Pancreas (tissue), 10 donors: ENCODE results near the gene ASB6. TPM values are rescaled to one million over a fixed set of nuclear protein-coding genes. Genes with fewer than 3 reads are reported as not detected.

Experiments
- ATAC-seq, 4 donors: fragments of 200-7000 bp; cut with Tn5 transposase; one replicate each; pipeline versions ENCODE4 v1.8.0 to v1.9.1; 2020; ENCODE audit warnings: mild to moderate bottlenecking in 4 of 4, moderate library complexity in 4 of 4
- DNase-seq, 6 donors: peaks; one replicate each; pipeline ENCODE4 v3.0.0-alpha.2; 2020
- FAIRE-seq: peaks from 2 replicates; lab custom pipeline; 2012; peaks lifted over from hg19 to GRCh38; lab: Jason Lieb, UNC
- H3K27ac ChIP-seq, 4 donors: fragments of 200-600 bp; sonication (generic); 1 replicate in 3 of 4; 2 replicates in 1 of 4; pipeline versions ENCODE4 v1.5.0 to v1.8.0; 2020
- H3K27me3 ChIP-seq, 4 donors: fragments of 200-600 bp; one replicate each; pipeline ENCODE4 v1.8.0; 2021
- H3K36me3 ChIP-seq, 3 donors: fragments of 200-600 bp; sonication (generic) in 1 of 3; one replicate each; pipeline versions ENCODE4 v1.5.0 to v1.8.0; 2020 to 2021
- H3K4me1 ChIP-seq, 3 donors: fragments of 200-600 bp; one replicate each; pipeline ENCODE4 v1.8.0; 2021
- H3K4me3 ChIP-seq, 4 donors: fragments of 200-600 bp; sonication (generic) in 2 of 4; one replicate each; pipeline versions ENCODE4 v1.5.0 to v1.8.0; 2020 to 2021
- H3K9me3 ChIP-seq, 4 donors: fragments of 200-600 bp; one replicate each; pipeline ENCODE4 v1.8.0; 2021
- WGBS, 2 donors: extraction: QIAGEN DNeasy Blood & Tissue Kit; methylation state at CpG; one replicate each; pipeline ENCODE4 v1.1.7; 2013; 5-methylcytosine and 5-hydroxymethylcytosine counted together
- intact Hi-C, 3 donors: fragments of 100-400 bp; cut with DNase I; formaldehyde crosslinking; loops; one replicate each; pipeline versions ENCODE4 v1.11.1 to v1.14.2; 2022
- polyA plus RNA-seq, 2 donors: library from polyadenylated mRNA; stranded (reverse); fragments of 200-250 nt; gene quantifications; one replicate each; pipeline ENCODE4 v1.2.3, GENCODE V29; 2013
- total RNA-seq, 6 donors: library from RNA; stranded (reverse); fragmentation: NEBNext Ultra II Directional in 4 of 6; extraction: Animal tissue kit (Norgen Biotek cat#: 25700) in 4 of 6; gene quantifications; one replicate each; pipeline versions ENCODE4 v1.2.1 to v1.2.4, GENCODE V29; 2021 to 2023
- TF ChIP-seq, protein P1 (sequence below), 4 donors: fragments of 200-600 bp; sonication (generic) in 3 of 4; IDR thresholded peaks; one replicate each; pipeline versions ENCODE4 v1.5.0 to v1.8.0; 2021; ENCODE audit warnings: antibody characterized with exemption in 4 of 4
- donor health status: healthy with polysubstance abuse.
- donor health status: DM: no; HTN: no; CAD: no; lungs with moderate emphysema.
- donor health status: DM: no; HTN: no; CAD: no.
- donor health status: control.
- donor health status: control.
- donor health status: Bipolar disorder and iron deficiency.
- donor health status: DM: yes; HTN: yes; CAD: no.
- donor health status: DM: no; HTN: no; CAD: no.
- donor health status: DM: no; HTN: no; CAD: no.
- donor health status: DM: yes; HTN: yes; CAD: no.

The ASB6 gene
- total and polyA plus RNA-seq, 8 donors, result 6.3 to 23.7 (median 9.0) TPM

DNA sequence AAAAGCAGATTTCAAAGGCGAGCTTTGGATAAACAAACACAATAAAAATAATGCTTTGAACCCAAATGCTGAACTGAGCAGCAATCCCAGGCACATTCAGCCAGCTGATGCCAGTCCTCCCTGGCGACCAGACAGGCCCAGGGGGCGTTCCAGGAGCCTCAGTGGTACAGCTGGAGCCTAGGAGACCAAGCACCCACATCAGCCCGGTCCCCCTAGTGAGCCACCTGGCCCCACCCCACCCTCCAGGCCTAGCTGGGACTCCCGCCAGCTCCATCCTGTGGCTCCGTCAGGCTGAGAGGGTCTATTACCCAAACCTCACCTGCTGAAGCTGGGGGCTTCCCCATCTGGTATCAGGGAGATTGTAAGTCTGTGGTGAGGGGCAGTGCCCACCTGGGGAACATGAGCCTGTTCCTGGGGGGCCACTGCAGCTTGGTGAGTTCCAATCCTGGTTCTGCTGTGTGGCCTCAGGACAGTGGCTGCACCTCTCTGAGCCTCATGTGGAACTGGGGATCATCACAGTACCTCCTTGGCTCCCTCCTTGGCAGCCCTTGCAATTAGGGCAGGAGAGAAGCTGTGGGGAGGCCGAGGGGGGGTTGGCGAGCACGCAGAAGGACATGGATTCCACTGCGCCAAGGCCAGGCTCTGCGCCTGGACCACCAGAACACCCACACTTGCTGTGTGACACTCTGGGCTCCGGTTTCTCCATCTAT, 37.7 kb downstream of the ASB6 start:
- FAIRE-seq, result no peak

DNA sequence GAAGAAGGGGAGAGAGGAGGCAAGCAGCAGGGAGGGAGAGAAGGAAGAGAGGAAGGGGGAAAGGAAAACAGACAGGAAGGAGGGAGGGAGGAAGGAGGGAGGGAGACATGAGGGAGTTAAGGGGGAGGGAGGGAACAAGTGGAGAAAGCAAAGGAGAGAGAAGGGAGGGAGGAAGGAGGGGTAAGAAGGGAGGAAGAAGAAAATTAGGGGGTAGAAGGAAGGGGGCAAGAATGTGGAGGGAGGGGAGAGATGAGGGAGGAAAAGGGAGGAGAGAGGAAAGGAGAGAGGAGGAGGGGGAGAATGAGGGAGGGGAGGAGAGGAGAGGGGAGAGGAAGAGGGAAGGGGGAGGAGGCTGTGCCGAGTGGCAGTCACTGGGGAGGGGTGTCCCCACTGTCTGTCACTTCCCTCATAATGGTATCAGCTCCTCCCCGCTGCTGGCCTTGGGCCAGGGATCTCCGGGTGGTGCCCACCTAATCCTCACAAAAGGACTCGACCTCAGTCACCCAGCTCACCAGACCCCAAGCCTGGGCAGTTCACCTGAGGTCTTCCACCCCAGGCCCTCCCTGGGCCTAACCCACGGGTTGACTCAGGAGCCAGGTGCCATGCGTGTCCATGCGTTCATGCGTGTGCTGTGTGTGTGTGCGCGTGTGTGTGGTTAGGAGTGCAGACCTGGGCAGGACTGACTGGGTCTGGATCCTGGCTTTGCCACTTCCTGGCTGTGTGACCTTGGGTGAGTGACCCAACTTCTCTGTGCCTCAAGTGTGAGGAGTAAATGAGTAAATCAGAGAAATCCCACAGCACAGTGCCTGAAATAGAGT, 39.1 kb downstream of the ASB6 start:
- WGBS, 2 donors, result 58 to 64% methylated on average over 10 of the region's 10 CpGs
- H3K27ac ChIP-seq, result no peak overlapping the region
- FAIRE-seq, result no peak

More for the DNA sequence above, 37.7 kb downstream of the ASB6 start:
- ATAC-seq (no peak), DNase-seq (peak in 1 of 6 donors; percentile 42)
- 75 to 80% methylated on average over 11 to 12 of the region's 12 CpGs for WGBS, 2 donors
- TF ChIP-seq, protein P1, sequence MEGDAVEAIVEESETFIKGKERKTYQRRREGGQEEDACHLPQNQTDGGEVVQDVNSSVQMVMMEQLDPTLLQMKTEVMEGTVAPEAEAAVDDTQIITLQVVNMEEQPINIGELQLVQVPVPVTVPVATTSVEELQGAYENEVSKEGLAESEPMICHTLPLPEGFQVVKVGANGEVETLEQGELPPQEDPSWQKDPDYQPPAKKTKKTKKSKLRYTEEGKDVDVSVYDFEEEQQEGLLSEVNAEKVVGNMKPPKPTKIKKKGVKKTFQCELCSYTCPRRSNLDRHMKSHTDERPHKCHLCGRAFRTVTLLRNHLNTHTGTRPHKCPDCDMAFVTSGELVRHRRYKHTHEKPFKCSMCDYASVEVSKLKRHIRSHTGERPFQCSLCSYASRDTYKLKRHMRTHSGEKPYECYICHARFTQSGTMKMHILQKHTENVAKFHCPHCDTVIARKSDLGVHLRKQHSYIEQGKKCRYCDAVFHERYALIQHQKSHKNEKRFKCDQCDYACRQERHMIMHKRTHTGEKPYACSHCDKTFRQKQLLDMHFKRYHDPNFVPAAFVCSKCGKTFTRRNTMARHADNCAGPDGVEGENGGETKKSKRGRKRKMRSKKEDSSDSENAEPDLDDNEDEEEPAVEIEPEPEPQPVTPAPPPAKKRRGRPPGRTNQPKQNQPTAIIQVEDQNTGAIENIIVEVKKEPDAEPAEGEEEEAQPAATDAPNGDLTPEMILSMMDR (IDR thresholded peaks at IDR 0.05), result no peak
- H3K9me3 ChIP-seq, result no peaks in the 10 kb centered on the region
- H3K27ac ChIP-seq, result no peak overlapping the region
- intact Hi-C loops, result loop anchor here in 1 of 3 donors (10.0 kb wide), 2 partner anchors 109 to 429 kb away; partner anchors contain the start of gene IER5L
- peaks cover 0 to 4% (median 3%) of the 10 kb centered on the region in 3 donors for H3K4me1 ChIP-seq
- H3K4me3 ChIP-seq, result no peak overlapping the region
- H3K27me3 ChIP-seq, result no peaks in the 10 kb centered on the region
- H3K36me3 ChIP-seq, result no peaks in the 10 kb centered on the region

DNA sequence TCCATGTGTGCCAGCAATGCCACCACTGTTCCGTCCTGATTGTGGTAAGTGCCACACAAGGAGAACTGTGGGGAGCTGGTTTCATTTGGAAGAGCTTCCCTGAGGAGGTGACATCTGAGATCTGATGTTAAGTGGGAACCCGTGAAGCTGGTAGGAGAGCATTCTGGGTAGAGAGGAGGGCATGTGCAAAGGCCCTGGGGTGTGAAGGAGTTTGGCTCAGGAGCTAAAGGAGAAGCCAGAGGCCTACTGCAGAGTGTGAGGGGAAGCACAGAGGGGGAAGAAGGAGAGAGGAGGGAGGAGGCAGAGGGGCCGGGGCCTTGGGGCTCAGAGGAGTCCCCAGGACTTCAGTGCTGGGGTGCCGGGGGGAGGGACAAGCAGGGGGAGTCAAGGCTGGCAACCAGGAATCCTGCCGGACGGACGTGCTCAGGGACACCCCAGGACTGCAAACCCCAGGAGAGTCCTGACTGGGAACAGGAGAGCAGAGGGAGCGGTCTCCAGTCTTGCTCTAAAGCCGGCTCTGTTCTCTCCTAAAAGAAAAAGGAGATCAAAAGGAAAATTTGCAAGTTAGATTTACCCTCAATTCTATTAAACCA, 40.8 kb downstream of the ASB6 start:
- no peak overlapping the region for H3K4me3 ChIP-seq
- TF ChIP-seq, protein P1 (IDR thresholded peaks at IDR 0.05), result no peak
- H3K36me3 ChIP-seq, result no peaks in the 10 kb centered on the region
- FAIRE-seq (no peak), DNase-seq (peak in 1 of 6 donors; percentile 25), ATAC-seq (no peak)
- intact Hi-C loops, result loop anchor here in 1 of 3 donors (10.0 kb wide), 2 partner anchors 106 to 426 kb away; partner anchors contain the start of gene IER5L
- 68 to 79% methylated on average over 9 of the region's 9 CpGs for WGBS, 2 donors
- H3K4me1 ChIP-seq, result peaks cover 0 to 8% (median 0%) of the 10 kb centered on the region in 3 donors
- H3K27ac ChIP-seq, result no peak overlapping the region
- H3K9me3 ChIP-seq, result no peaks in the 10 kb centered on the region
- H3K27me3 ChIP-seq, result no peaks in the 10 kb centered on the region

More for the DNA sequence above, 39.1 kb downstream of the ASB6 start:
- Histone ChIP-seq H3K4me1 (peaks cover 2 to 3% (median 3%) of the 10 kb centered on the region in 3 donors), H3K4me3 (no peak overlapping the region), H3K27me3 (no peaks in the 10 kb centered on the region), H3K9me3 (no peaks in the 10 kb centered on the region), H3K36me3 (no peaks in the 10 kb centered on the region)
- ATAC-seq (no peak), DNase-seq (peak in 1 of 6 donors; percentile 72)
- TF ChIP-seq, protein P1 (IDR thresholded peaks at IDR 0.05), result no peak
- intact Hi-C loops, result loop anchor here in 1 of 3 donors (10.0 kb wide), 2 partner anchors 108 to 428 kb away; partner anchors contain the start of gene IER5L

DNA sequence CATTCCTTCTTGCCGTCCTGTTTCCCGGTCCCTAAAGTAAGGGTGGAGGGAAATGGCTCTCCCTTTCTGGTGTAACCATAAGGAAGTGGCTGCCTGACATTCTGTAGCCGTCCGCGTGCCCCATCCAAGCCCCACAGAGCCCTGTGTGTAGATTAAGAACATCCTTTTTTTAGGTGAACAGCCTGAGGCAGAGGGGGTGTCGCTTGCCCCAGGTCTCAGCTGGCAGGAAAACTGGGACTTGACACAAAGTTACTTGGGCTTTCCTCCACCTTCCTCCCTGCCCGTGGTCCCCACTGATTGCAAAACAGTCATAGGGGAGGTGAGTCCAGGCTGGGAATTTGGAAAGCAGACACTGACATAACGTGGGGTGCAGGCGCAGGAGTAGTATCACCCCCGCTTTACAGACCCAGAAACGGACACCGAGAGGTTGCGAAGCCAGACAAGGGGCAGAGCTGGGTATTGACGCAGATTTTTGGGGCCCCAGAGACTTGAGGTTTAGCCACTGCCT, 43.8 kb downstream of the ASB6 start:
- H3K27ac ChIP-seq, result peak overlapping the region in 2 of 4 donors; percentile 66 to 78
- ATAC-seq (no peak), DNase-seq (peak in 1 of 6 donors; percentile 12), FAIRE-seq (no peak)
- H3K9me3 ChIP-seq, result no peaks in the 10 kb centered on the region
- H3K4me1 ChIP-seq, result peaks cover 0 to 8% (median 0%) of the 10 kb centered on the region in 3 donors
- WGBS, 2 donors, result 73 to 75% methylated on average over 14 of the region's 14 CpGs
- TF ChIP-seq, protein P1 (IDR thresholded peaks at IDR 0.05), result no peak
- no peaks in the 10 kb centered on the region for H3K27me3 ChIP-seq
- intact Hi-C loops, result no loop called here
- H3K4me3 ChIP-seq, result peak overlapping the region in 1 of 4 donors; percentile 34
- no peaks in the 10 kb centered on the region for H3K36me3 ChIP-seq
